Pancreas (tissue), 10 donors: ENCODE data around the gene BCAT1. TPM values are rescaled to one million over a fixed set of nuclear protein-coding genes. Genes with fewer than 3 reads are reported as not detected.
"Not testable (repeated sequence)": the region's sequence is repeated elsewhere in the genome, so short reads cannot be mapped to it uniquely, and the experiment has no call there.

Experiments used
- ATAC-seq, 4 donors: fragments of 200-7000 bp; cut with Tn5 transposase; one replicate each; pipeline versions ENCODE4 v1.8.0 to v1.9.1; 2020; ENCODE audit warnings: mild to moderate bottlenecking in 4 of 4, moderate library complexity in 4 of 4
- DNase-seq, 6 donors: peaks; one replicate each; pipeline ENCODE4 v3.0.0-alpha.2; 2020
- FAIRE-seq: peaks from 2 replicates; lab custom pipeline; 2012; peaks lifted over from hg19 to GRCh38; lab: Jason Lieb, UNC
- H3K27ac ChIP-seq, 4 donors: fragments of 200-600 bp; sonication (generic); 1 replicate in 3 of 4; 2 replicates in 1 of 4; pipeline versions ENCODE4 v1.5.0 to v1.8.0; 2020
- H3K27me3 ChIP-seq, 4 donors: fragments of 200-600 bp; one replicate each; pipeline ENCODE4 v1.8.0; 2021
- H3K36me3 ChIP-seq, 3 donors: fragments of 200-600 bp; sonication (generic) in 1 of 3; one replicate each; pipeline versions ENCODE4 v1.5.0 to v1.8.0; 2020 to 2021
- H3K4me1 ChIP-seq, 3 donors: fragments of 200-600 bp; one replicate each; pipeline ENCODE4 v1.8.0; 2021
- H3K4me3 ChIP-seq, 4 donors: fragments of 200-600 bp; sonication (generic) in 2 of 4; one replicate each; pipeline versions ENCODE4 v1.5.0 to v1.8.0; 2020 to 2021
- H3K9me3 ChIP-seq, 4 donors: fragments of 200-600 bp; one replicate each; pipeline ENCODE4 v1.8.0; 2021
- WGBS, 2 donors: extraction: QIAGEN DNeasy Blood & Tissue Kit; methylation state at CpG; one replicate each; pipeline ENCODE4 v1.1.7; 2013; 5-methylcytosine and 5-hydroxymethylcytosine counted together
- intact Hi-C, 3 donors: fragments of 100-400 bp; cut with DNase I; formaldehyde crosslinking; loops; one replicate each; pipeline versions ENCODE4 v1.11.1 to v1.14.2; 2022
- polyA plus RNA-seq, 2 donors: library from polyadenylated mRNA; stranded (reverse); fragments of 200-250 nt; gene quantifications; one replicate each; pipeline ENCODE4 v1.2.3, GENCODE V29; 2013
- total RNA-seq, 6 donors: library from RNA; stranded (reverse); fragmentation: NEBNext Ultra II Directional in 4 of 6; extraction: Animal tissue kit (Norgen Biotek cat#: 25700) in 4 of 6; gene quantifications; one replicate each; pipeline versions ENCODE4 v1.2.1 to v1.2.4, GENCODE V29; 2021 to 2023
- TF ChIP-seq, protein P1 (sequence below), 4 donors: fragments of 200-600 bp; sonication (generic) in 3 of 4; IDR thresholded peaks; one replicate each; pipeline versions ENCODE4 v1.5.0 to v1.8.0; 2021; ENCODE audit warnings: antibody characterized with exemption in 4 of 4
- donor health status: healthy with polysubstance abuse.
- donor health status: DM: no; HTN: no; CAD: no; lungs with moderate emphysema.
- donor health status: DM: no; HTN: no; CAD: no.
- donor health status: control.
- donor health status: control.
- donor health status: Bipolar disorder and iron deficiency.
- donor health status: DM: yes; HTN: yes; CAD: no.
- donor health status: DM: no; HTN: no; CAD: no.
- donor health status: DM: no; HTN: no; CAD: no.
- donor health status: DM: yes; HTN: yes; CAD: no.

The BCAT1 gene
- total and polyA plus RNA-seq, 8 donors: 7.6 to 121 (median 67.7) TPM

- Histone ChIP-seq H3K27ac (no peak overlapping the region), H3K4me3 (no peak overlapping the region), H3K4me1 (peaks cover 4 to 18% (median 5%) of the 10 kb centered on the region in 3 donors), H3K36me3 (no peaks in the 10 kb centered on the region), H3K9me3 (no peaks in the 10 kb centered on the region), H3K27me3 (no peaks in the 10 kb centered on the region)
- FAIRE-seq: no peak
- 29 to 30% methylated on average over 2 of the region's 2 CpGs for WGBS, 2 donors
- TF ChIP-seq, protein P1, sequence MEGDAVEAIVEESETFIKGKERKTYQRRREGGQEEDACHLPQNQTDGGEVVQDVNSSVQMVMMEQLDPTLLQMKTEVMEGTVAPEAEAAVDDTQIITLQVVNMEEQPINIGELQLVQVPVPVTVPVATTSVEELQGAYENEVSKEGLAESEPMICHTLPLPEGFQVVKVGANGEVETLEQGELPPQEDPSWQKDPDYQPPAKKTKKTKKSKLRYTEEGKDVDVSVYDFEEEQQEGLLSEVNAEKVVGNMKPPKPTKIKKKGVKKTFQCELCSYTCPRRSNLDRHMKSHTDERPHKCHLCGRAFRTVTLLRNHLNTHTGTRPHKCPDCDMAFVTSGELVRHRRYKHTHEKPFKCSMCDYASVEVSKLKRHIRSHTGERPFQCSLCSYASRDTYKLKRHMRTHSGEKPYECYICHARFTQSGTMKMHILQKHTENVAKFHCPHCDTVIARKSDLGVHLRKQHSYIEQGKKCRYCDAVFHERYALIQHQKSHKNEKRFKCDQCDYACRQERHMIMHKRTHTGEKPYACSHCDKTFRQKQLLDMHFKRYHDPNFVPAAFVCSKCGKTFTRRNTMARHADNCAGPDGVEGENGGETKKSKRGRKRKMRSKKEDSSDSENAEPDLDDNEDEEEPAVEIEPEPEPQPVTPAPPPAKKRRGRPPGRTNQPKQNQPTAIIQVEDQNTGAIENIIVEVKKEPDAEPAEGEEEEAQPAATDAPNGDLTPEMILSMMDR (IDR thresholded peaks at IDR 0.05): no peak
- ATAC-seq: no peak
- intact Hi-C loops: no loop called here
- DNase-seq: no peak
Measured at GRCh38 chr12:24918596-24918995, 30.3 kb downstream of the BCAT1 start.

- Histone ChIP-seq H3K9me3 (no peaks in the 10 kb centered on the region), H3K36me3 (no peaks in the 10 kb centered on the region), H3K4me1 (peaks cover 0 to 18% (median 12%) of the 10 kb centered on the region in 3 donors), H3K4me3 (no peak overlapping the region), H3K27ac (no peak overlapping the region), H3K27me3 (no peaks in the 10 kb centered on the region)
- TF ChIP-seq, protein P1 (IDR thresholded peaks at IDR 0.05): no peak
- WGBS, 2 donors: 48 to 49% methylated on average over 5 of the region's 5 CpGs
- DNase-seq (no peak), FAIRE-seq (no peak), ATAC-seq (no peak)
- intact Hi-C loops: no loop called here
Measured at GRCh38 chr12:24915501-24915900, 33.4 kb downstream of the BCAT1 start.

DNA sequence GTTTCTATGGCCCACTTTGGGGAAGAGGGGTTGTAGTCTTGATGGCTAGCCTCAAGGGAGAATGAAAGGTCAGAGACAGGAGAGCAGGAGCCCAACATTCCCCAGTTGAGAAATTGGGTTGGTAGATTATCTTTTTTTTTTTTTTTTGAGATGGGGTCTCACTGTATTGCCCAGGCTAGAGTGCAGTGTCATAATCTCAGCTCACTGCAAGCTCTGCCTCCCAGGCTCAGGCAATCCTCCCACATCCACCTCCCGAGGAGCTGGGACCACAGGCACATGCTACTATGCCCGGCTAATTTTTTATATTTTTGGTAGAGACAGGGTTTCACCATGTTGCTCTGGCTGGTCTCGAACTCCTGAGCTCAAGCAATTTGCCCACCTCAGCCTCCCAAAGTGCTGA lies 34.9 kb downstream of the BCAT1 start:
- H3K27me3 ChIP-seq: no peaks in the 10 kb centered on the region
- FAIRE-seq: no peak
- no peak overlapping the region for H3K4me3 ChIP-seq
- TF ChIP-seq, protein P1 (IDR thresholded peaks at IDR 0.05): no peak
- WGBS, 2 donors: 96 to 97% methylated on average over 3 of the region's 3 CpGs
- intact Hi-C loops: no loop called here
- H3K9me3 ChIP-seq: no peaks in the 10 kb centered on the region
- no peak overlapping the region for H3K27ac ChIP-seq
- no peaks in the 10 kb centered on the region for H3K36me3 ChIP-seq
- ATAC-seq: no peak
- DNase-seq: no peak
- peaks cover 0 to 26% (median 22%) of the 10 kb centered on the region in 3 donors for H3K4me1 ChIP-seq

GRCh38 chr12:24913130-24913529 lies 35.8 kb downstream of the BCAT1 start:
- intact Hi-C loops: no loop called here
- Histone ChIP-seq H3K27me3 (no peaks in the 10 kb centered on the region), H3K27ac (peak overlapping the region in 1 of 4 donors; percentile 2), H3K4me1 (peaks cover 0 to 29% (median 22%) of the 10 kb centered on the region in 3 donors), H3K4me3 (no peak overlapping the region), H3K9me3 (no peaks in the 10 kb centered on the region), H3K36me3 (no peaks in the 10 kb centered on the region)
- 27 to 31% methylated on average over 3 of the region's 3 CpGs for WGBS, 2 donors
- DNase-seq (no peak), ATAC-seq (peak in 2 of 4 donors; percentile 8 to 32), FAIRE-seq (no peak)
- TF ChIP-seq, protein P1 (IDR thresholded peaks at IDR 0.05): no peak

GRCh38 chr12:24911271-24911791 lies 37.6 kb downstream of the BCAT1 start:
- H3K36me3 ChIP-seq: no peaks in the 10 kb centered on the region
- H3K4me1 ChIP-seq: peaks cover 0 to 29% (median 22%) of the 10 kb centered on the region in 3 donors
- intact Hi-C loops: no loop called here
- H3K9me3 ChIP-seq: no peaks in the 10 kb centered on the region
- FAIRE-seq (no peak), DNase-seq (no peak), ATAC-seq (peak; percentile 28 to 72 (median 49))
- H3K27me3 ChIP-seq: no peaks in the 10 kb centered on the region
- 30% methylated on average over 9 of the region's 9 CpGs for WGBS, 2 donors
- H3K27ac ChIP-seq: peak overlapping the region in 3 of 4 donors; percentile 16 to 71 (median 42)
- no peak overlapping the region for H3K4me3 ChIP-seq
- TF ChIP-seq, protein P1 (IDR thresholded peaks at IDR 0.05): no peak

GRCh38 chr12:24910192-24910591 lies 38.7 kb downstream of the BCAT1 start:
- FAIRE-seq, H3K27me3 ChIP-seq, intact Hi-C loops, DNase-seq, H3K36me3 ChIP-seq, H3K4me3 ChIP-seq, H3K9me3 ChIP-seq, ATAC-seq: not testable (repeated sequence)
- peaks cover 0 to 29% (median 22%) of the 10 kb centered on the region in 3 donors for H3K4me1 ChIP-seq
- WGBS, 2 donors: 95 to 99% methylated on average over 6 of the region's 6 CpGs
- H3K27ac ChIP-seq: peak overlapping the region in 2 of 4 donors; percentile 52 to 71
